Measurements from ENCODE around the gene HAPLN2. TPM values are rescaled to one million over a fixed set of nuclear protein-coding genes. Genes with fewer than 3 reads are reported as not detected.

Gene HAPLN2
- total RNA-seq, 2 experiments from 2014 or later: not detected

GRCh38 chr1:156664767-156665411 lies 45.7 kb downstream of the HAPLN2 start:
- H3K4me3 Mint-ChIP-seq: no peak overlapping the region
- H3K27ac Mint-ChIP-seq: no peak overlapping the region
- intact Hi-C loops (cut with micrococcal nuclease): no loop called here
- ChIA-PET CTCF (interaction anchor here (0.7 to 2.0 kb wide), 8 partner anchors 12 to 184 kb away, joined by 3 to 10 read pairs (median 4); partner anchors contain the start of genes CRABP2 and NES), POLR2A (interaction anchor here (0.6 kb wide), 1 partner anchor 57 kb away, joined by 3 read pairs; no protein-coding TSS in a partner anchor)
- no peak for TF ChIP-seq CTCF (IDR thresholded peaks at IDR 0.05)
- H3K36me3 Mint-ChIP-seq (ENCODE audit: low read depth): no peaks in the 10 kb centered on the region
- H3K4me1 Mint-ChIP-seq (ENCODE audit: low read depth): peaks cover 21% of the 10 kb centered on the region
- DNase-seq: no peak
- no peak for ATAC-seq
- peaks cover 3% of the 10 kb centered on the region for H3K27me3 Mint-ChIP-seq
- H3K9me3 Mint-ChIP-seq: no peaks in the 10 kb centered on the region

GRCh38 chr1:156665539-156665938 lies 46.3 kb downstream of the HAPLN2 start:
- ATAC-seq (no peak), DNase-seq (no peak)
- H3K4me3 Mint-ChIP-seq: no peak overlapping the region
- no peaks in the 10 kb centered on the region for H3K36me3 Mint-ChIP-seq (ENCODE audit: low read depth)
- no peak for TF ChIP-seq CTCF (IDR thresholded peaks at IDR 0.05)
- ChIA-PET POLR2A (no interaction called here), CTCF (interaction anchor here (0.7 to 2.0 kb wide), 7 partner anchors 11 to 60 kb away, joined by 3 to 10 read pairs (median 5); partner anchors contain the start of genes CRABP2 and NES)
- intact Hi-C loops (cut with micrococcal nuclease): no loop called here
- no peak overlapping the region for H3K27ac Mint-ChIP-seq
- H3K9me3 Mint-ChIP-seq: no peaks in the 10 kb centered on the region
- peaks cover 3% of the 10 kb centered on the region for H3K27me3 Mint-ChIP-seq
- peaks cover 16% of the 10 kb centered on the region for H3K4me1 Mint-ChIP-seq (ENCODE audit: low read depth)

GRCh38 chr1:156666862-156667609 lies 47.8 kb downstream of the HAPLN2 start:
- no peak for TF ChIP-seq CTCF (IDR thresholded peaks at IDR 0.05)
- H3K9me3 Mint-ChIP-seq: no peaks in the 10 kb centered on the region
- H3K4me1 Mint-ChIP-seq (ENCODE audit: low read depth): peaks cover 5% of the 10 kb centered on the region
- no peaks in the 10 kb centered on the region for H3K36me3 Mint-ChIP-seq (ENCODE audit: low read depth)
- DNase-seq (no peak), ATAC-seq (no peak)
- intact Hi-C loops (cut with micrococcal nuclease): no loop called here
- ChIA-PET POLR2A (no interaction called here), CTCF (interaction anchor here (0.6 to 1.2 kb wide), 2 partner anchors 10 to 11 kb away, joined by 3 read pairs; partner anchors contain the start of gene NES)
- no peak overlapping the region for H3K4me3 Mint-ChIP-seq
- no peak overlapping the region for H3K27ac Mint-ChIP-seq
- peaks cover 5% of the 10 kb centered on the region for H3K27me3 Mint-ChIP-seq

GRCh38 chr1:156667610-156667967 lies 48.4 kb downstream of the HAPLN2 start:
- no peak for TF ChIP-seq CTCF (IDR thresholded peaks at IDR 0.05)
- Mint-ChIP-seq H3K4me1 (ENCODE audit: low read depth) (peaks cover 3% of the 10 kb centered on the region), H3K27me3 (peaks cover 5% of the 10 kb centered on the region), H3K4me3 (no peak overlapping the region), H3K27ac (no peak overlapping the region), H3K9me3 (no peaks in the 10 kb centered on the region), H3K36me3 (ENCODE audit: low read depth) (no peaks in the 10 kb centered on the region)
- ChIA-PET POLR2A (interaction anchor here (0.6 kb wide), 1 partner anchor 363 kb away, joined by 4 read pairs; no protein-coding TSS in a partner anchor), CTCF (interaction anchor here (0.6 to 1.9 kb wide), 4 partner anchors 8 to 22 kb away, joined by 3 to 4 read pairs (median 4); partner anchors contain the start of gene NES)
- DNase-seq: no peak
- no peak for ATAC-seq
- intact Hi-C loops (cut with micrococcal nuclease): no loop called here
